OCI-LY7 (cell line): ENCODE results near the gene FAM221B. TPM values are rescaled to one million over a fixed set of nuclear protein-coding genes. Genes with fewer than 3 reads are reported as not detected.

Experiments used
- BruUV-seq: library from RNA; stranded (reverse); fragments of 400-500 nt; replicated peaks from 2 replicates; lab custom pipeline; 2021; lab: Mats Ljungman, UMichigan
- CTCF ChIA-PET: fragments of 300-600 bp; sonication (Branson Sonifier 250); formaldehyde crosslinking; loops from one replicate; lab custom pipeline; 2022; ENCODE audit warnings: antibody characterized with exemption; ENCODE audit not compliant: unreplicated experiment; lab: Charles Lee
- POLR2A ChIA-PET: fragments of 300-600 bp; sonication (Branson Sonifier 250); formaldehyde crosslinking; loops from one replicate; lab custom pipeline; 2022; ENCODE audit warnings: antibody characterized with exemption; lab: Charles Lee
- DNase-seq: peaks from one replicate; pipeline ENCODE4 v3.0.0-alpha.2; 2015; ENCODE audit warnings: low spot score
- H2AFZ ChIP-seq: fragments of 200-600 bp; sonication (generic), shearing (Covaris generic); 2 replicates; pipeline ENCODE4 v1.6.1; 2014; ENCODE audit warnings: mild to moderate bottlenecking, antibody characterized with exemption, low read length, moderate library complexity
- H3K27ac ChIP-seq: fragments of 200-600 bp; sonication (generic); 2 replicates; pipeline ENCODE4 v1.5.1; 2014; ENCODE audit warnings: mixed run types, low read depth, mild to moderate bottlenecking, moderate library complexity, low read length, inconsistent platforms; ENCODE audit not compliant: poor library complexity, severe bottlenecking
- H3K36me3 ChIP-seq: fragments of 200-600 bp; sonication (generic); 2 replicates; pipeline ENCODE4 v1.6.1; 2014; ENCODE audit warnings: mild to moderate bottlenecking, antibody characterized with exemption, low read length, moderate library complexity, mixed read lengths; ENCODE audit not compliant: insufficient read depth
- H3K4me1 ChIP-seq: fragments of 200-600 bp; sonication (generic); 2 replicates; pipeline ENCODE4 v1.5.1; 2014; ENCODE audit warnings: mild to moderate bottlenecking, low read length; ENCODE audit not compliant: insufficient read depth, poor library complexity, severe bottlenecking
- H3K4me2 ChIP-seq: fragments of 200-600 bp; sonication (generic); 2 replicates; pipeline ENCODE4 v1.6.1; 2014; ENCODE audit warnings: mild to moderate bottlenecking, low read length
- H3K4me3 ChIP-seq: fragments of 200-600 bp; sonication (generic); 2 replicates; pipeline ENCODE4 v1.5.1; 2014; ENCODE audit warnings: mild to moderate bottlenecking, low read depth, low read length; ENCODE audit not compliant: poor library complexity, severe bottlenecking
- H3K79me2 ChIP-seq: fragments of 200-600 bp; sonication (generic); 2 replicates; pipeline ENCODE4 v1.6.1; 2016; ENCODE audit warnings: low read depth, mild to moderate bottlenecking, low read length, moderate library complexity, mixed read lengths; ENCODE audit not compliant: insufficient read depth
- H3K9me2 ChIP-seq: fragments of 200-600 bp; sonication (generic); 2 replicates; pipeline ENCODE4 v1.6.1; 2016; ENCODE audit warnings: mild to moderate bottlenecking, low read length, mixed read lengths; ENCODE audit not compliant: insufficient read depth
- H3K9me3 ChIP-seq: fragments of 200-600 bp; sonication (generic); 2 replicates; pipeline ENCODE4 v1.6.1; 2014; ENCODE audit warnings: mild to moderate bottlenecking, mixed run types, low read length, mixed read lengths
- H4K20me1 ChIP-seq: fragments of 200-600 bp; sonication (generic); 2 replicates; pipeline ENCODE4 v1.6.1; 2014; ENCODE audit warnings: mild to moderate bottlenecking, antibody characterized with exemption, low read length, moderate library complexity, mixed read lengths; ENCODE audit not compliant: insufficient read depth
- EZH2phosphoT487 ChIP-seq: fragments of 200-600 bp; sonication (generic); IDR thresholded peaks from 2 replicates; pipeline ENCODE4 v1.6.1; 2018; ENCODE audit warnings: low read depth, borderline replicate concordance, mild to moderate bottlenecking, mixed run types, antibody characterized with exemption, low read length, moderate library complexity, mixed read lengths
- intact Hi-C: fragments of 100-400 bp; cut with micrococcal nuclease; formaldehyde crosslinking; loops from one replicate; pipeline ENCODE4 v1.10.0; 2022; ENCODE audit not compliant: unreplicated experiment
- total RNA-seq, 2 experiments: library from RNA; depleted of rRNA in 1 of 2; stranded (reverse); fragments of >200 nt in 1 of 2; shearing (Covaris generic) in 1 of 2; gene quantifications; 2 replicates each; pipeline ENCODE4 v1.2.3, GENCODE V29; 2014 to 2022
- TF ChIP-seq, protein P1 (sequence below): fragments of 200-600 bp; sonication (generic); conservative IDR thresholded peaks from 2 replicates; pipeline ENCODE4 v1.5.1; 2014; ENCODE audit warnings: mild to moderate bottlenecking, antibody characterized with exemption, low read length, moderate library complexity, mixed read lengths

The FAM221B gene
- total RNA-seq, 2 experiments from 2014 or later, result not detected

DNA sequence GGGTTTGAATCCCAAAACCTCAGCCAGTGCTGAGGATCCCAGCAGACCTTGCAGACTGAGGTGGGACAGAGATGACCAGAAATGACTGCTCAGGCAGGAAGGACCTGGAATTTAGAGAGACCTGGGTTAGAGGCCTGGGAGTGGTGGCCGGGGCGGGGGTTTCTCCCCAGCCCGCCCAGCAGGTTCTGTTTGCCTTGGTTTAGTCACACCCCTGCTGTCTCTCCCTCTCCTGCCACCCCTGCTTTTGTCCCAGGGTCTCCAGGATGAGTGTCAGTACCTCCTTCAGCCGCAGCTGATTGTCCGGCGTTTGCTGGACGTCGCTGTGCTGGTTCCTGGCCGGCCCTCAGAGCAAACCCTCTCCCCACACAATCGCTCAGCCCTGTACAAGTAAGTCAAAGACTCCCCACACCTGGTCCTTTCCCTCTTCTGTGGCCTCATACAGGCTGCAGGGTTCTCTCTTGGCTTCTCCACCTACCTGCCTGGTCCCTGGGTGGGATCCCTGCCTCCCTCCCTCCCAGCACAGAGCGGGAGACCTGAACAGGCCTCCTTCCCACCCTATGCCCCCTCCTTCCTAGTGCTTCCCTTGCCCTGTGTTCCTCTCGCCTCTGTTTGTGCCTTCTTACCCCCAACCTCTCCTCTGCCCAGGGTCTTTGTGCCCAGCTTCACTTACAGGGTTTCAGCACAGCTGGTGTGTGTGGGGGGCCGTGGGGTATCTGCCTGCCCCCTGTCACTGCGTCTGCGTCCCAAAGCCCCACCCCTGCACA is 12.5 kb upstream of the FAM221B start:
- POLR2A ChIA-PET, result interaction anchor here (0.6 kb wide), 1 partner anchor 37 kb away, joined by 3 read pairs; no protein-coding TSS in a partner anchor
- intact Hi-C loops, result no loop called here
- H3K4me1 ChIP-seq, result peaks cover 25% of the 10 kb centered on the region

GRCh38 chr9:35839926-35840325 is 11.4 kb upstream of the FAM221B start:
- TF ChIP-seq, protein P1, sequence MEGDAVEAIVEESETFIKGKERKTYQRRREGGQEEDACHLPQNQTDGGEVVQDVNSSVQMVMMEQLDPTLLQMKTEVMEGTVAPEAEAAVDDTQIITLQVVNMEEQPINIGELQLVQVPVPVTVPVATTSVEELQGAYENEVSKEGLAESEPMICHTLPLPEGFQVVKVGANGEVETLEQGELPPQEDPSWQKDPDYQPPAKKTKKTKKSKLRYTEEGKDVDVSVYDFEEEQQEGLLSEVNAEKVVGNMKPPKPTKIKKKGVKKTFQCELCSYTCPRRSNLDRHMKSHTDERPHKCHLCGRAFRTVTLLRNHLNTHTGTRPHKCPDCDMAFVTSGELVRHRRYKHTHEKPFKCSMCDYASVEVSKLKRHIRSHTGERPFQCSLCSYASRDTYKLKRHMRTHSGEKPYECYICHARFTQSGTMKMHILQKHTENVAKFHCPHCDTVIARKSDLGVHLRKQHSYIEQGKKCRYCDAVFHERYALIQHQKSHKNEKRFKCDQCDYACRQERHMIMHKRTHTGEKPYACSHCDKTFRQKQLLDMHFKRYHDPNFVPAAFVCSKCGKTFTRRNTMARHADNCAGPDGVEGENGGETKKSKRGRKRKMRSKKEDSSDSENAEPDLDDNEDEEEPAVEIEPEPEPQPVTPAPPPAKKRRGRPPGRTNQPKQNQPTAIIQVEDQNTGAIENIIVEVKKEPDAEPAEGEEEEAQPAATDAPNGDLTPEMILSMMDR, result no peak
- no peak for TF ChIP-seq EZH2phosphoT487
- intact Hi-C loops, result no loop called here
- no peaks in the 10 kb centered on the region for H4K20me1 ChIP-seq
- POLR2A ChIA-PET, result interaction anchor here (1.3 kb wide), 1 partner anchor 27 kb away, joined by 5 read pairs; the partner anchor contains the start of gene SPAG8
- H3K9me3 ChIP-seq, result no peaks in the 10 kb centered on the region
- no TSS peak for BruUV-seq
- no peak for DNase-seq
- no peaks in the 10 kb centered on the region for H3K36me3 ChIP-seq
- CTCF ChIA-PET, result no interaction called here
- no peaks in the 10 kb centered on the region for H3K79me2 ChIP-seq
- peaks cover 18% of the 10 kb centered on the region for H3K4me1 ChIP-seq
- H3K4me3 ChIP-seq, result no peak overlapping the region
- H3K27ac ChIP-seq, result no peak overlapping the region
- H3K4me2 ChIP-seq, result no peak overlapping the region
- H2AFZ ChIP-seq, result no peak overlapping the region
- H3K9me2 ChIP-seq, result no peaks in the 10 kb centered on the region

More for the DNA sequence above, 12.5 kb upstream of the FAM221B start:
- Histone ChIP-seq H3K4me2 (no peak overlapping the region), H2AFZ (no peak overlapping the region), H3K36me3 (no peaks in the 10 kb centered on the region), H4K20me1 (no peaks in the 10 kb centered on the region), H3K9me3 (no peaks in the 10 kb centered on the region), H3K9me2 (no peaks in the 10 kb centered on the region), H3K4me3 (no peak overlapping the region), H3K79me2 (no peaks in the 10 kb centered on the region), H3K27ac (no peak overlapping the region)
- TF ChIP-seq, protein P1, result no peak
- no peak for TF ChIP-seq EZH2phosphoT487
- CTCF ChIA-PET, result no interaction called here
- no peak for DNase-seq
- no TSS peak for BruUV-seq

DNA sequence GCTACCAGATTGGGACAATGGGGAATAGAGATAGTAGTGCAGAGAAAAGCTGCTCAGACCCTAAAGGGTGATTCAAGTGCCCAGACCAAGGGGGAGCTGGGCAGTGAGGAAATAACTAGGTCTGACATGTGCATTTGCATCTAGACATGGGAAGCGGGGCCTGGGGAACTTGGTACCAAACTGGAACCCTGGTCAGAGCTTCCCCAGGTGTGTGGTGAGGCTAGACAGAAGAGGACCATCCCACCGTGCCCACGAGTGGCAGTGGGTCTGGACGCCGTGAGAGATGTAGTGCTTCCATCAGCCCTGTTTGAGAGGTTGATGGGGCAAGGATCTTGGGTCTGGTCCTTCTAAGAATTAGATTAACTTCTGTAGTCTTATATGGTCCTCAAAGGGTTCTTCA is 8.1 kb upstream of the FAM221B start:
- ChIA-PET POLR2A (no interaction called here), CTCF (no interaction called here)
- Histone ChIP-seq H3K79me2 (no peaks in the 10 kb centered on the region), H3K27ac (no peak overlapping the region), H3K4me2 (no peak overlapping the region), H3K36me3 (no peaks in the 10 kb centered on the region), H3K9me2 (no peaks in the 10 kb centered on the region), H3K9me3 (no peaks in the 10 kb centered on the region), H4K20me1 (no peaks in the 10 kb centered on the region), H2AFZ (no peak overlapping the region), H3K4me1 (peaks cover 24% of the 10 kb centered on the region), H3K4me3 (no peak overlapping the region)
- intact Hi-C loops, result no loop called here
- TF ChIP-seq, protein P1, result no peak
- no peak for TF ChIP-seq EZH2phosphoT487
- DNase-seq, result no peak
- BruUV-seq, result no TSS peak
